Glutamatergic neuron (in vitro differentiated cells): Measurements from ENCODE around the gene COMMD1. TPM values are rescaled to one million over a fixed set of nuclear protein-coding genes. Genes with fewer than 3 reads are reported as not detected.

Source experiments
- DNase-seq: peaks from one replicate; pipeline ENCODE4 v3.0.0; 2022
- H3K27ac Mint-ChIP-seq: one replicate; pipeline ENCODE4 v1.8.0; 2020; ENCODE audit warnings: mild to moderate bottlenecking, mixed read lengths, inconsistent platforms; ENCODE audit not compliant: unreplicated experiment
- H3K27me3 Mint-ChIP-seq: one replicate; pipeline ENCODE4 v1.8.0; 2020; ENCODE audit warnings: mild to moderate bottlenecking, moderate library complexity, mixed read lengths, inconsistent platforms; ENCODE audit not compliant: unreplicated experiment
- H3K36me3 Mint-ChIP-seq: one replicate; pipeline ENCODE4 v1.8.0; 2020; ENCODE audit warnings: mild to moderate bottlenecking, mixed read lengths, inconsistent platforms; ENCODE audit not compliant: unreplicated experiment
- H3K4me1 Mint-ChIP-seq: one replicate; pipeline ENCODE4 v1.8.0; 2020; ENCODE audit warnings: mild to moderate bottlenecking, low read depth, mixed read lengths, inconsistent platforms; ENCODE audit not compliant: unreplicated experiment
- H3K4me3 Mint-ChIP-seq: one replicate; pipeline ENCODE4 v1.8.0; 2020; ENCODE audit warnings: mild to moderate bottlenecking, mixed read lengths, inconsistent platforms; ENCODE audit not compliant: unreplicated experiment
- H3K9me3 Mint-ChIP-seq: one replicate; pipeline ENCODE4 v1.8.0; 2020; ENCODE audit warnings: mild to moderate bottlenecking, moderate library complexity, mixed read lengths, inconsistent platforms; ENCODE audit not compliant: unreplicated experiment
- total RNA-seq: library from RNA; stranded (reverse); fragmentation: NEBNext Ultra II Directional; extraction: Animal tissue kit (Norgen Biotek cat#: 25700); gene quantifications from one replicate; pipeline ENCODE4 v1.2.1, GENCODE V29; 2021; ENCODE audit not compliant: unreplicated experiment
- TF ChIP-seq, protein P1 (sequence below): fragments of 200-600 bp; sonication (generic); IDR thresholded peaks from one replicate; pipeline ENCODE4 v1.5.0; 2021; ENCODE audit not compliant: partially characterized antibody, unreplicated experiment

The COMMD1 gene
- total RNA-seq, 1 donor from 2014 or later = 48.2 TPM

- Mint-ChIP-seq H3K27me3 (no peaks in the 10 kb centered on the region), H3K27ac (no peak overlapping the region), H3K9me3 (no peaks in the 10 kb centered on the region), H3K4me3 (no peak overlapping the region), H3K4me1 (no peaks in the 10 kb centered on the region), H3K36me3 (no peaks in the 10 kb centered on the region)
- TF ChIP-seq, protein P1, sequence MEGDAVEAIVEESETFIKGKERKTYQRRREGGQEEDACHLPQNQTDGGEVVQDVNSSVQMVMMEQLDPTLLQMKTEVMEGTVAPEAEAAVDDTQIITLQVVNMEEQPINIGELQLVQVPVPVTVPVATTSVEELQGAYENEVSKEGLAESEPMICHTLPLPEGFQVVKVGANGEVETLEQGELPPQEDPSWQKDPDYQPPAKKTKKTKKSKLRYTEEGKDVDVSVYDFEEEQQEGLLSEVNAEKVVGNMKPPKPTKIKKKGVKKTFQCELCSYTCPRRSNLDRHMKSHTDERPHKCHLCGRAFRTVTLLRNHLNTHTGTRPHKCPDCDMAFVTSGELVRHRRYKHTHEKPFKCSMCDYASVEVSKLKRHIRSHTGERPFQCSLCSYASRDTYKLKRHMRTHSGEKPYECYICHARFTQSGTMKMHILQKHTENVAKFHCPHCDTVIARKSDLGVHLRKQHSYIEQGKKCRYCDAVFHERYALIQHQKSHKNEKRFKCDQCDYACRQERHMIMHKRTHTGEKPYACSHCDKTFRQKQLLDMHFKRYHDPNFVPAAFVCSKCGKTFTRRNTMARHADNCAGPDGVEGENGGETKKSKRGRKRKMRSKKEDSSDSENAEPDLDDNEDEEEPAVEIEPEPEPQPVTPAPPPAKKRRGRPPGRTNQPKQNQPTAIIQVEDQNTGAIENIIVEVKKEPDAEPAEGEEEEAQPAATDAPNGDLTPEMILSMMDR = no peak
- DNase-seq = no peak
Observed at GRCh38 chr2:61967262-61967661, 61.8 kb downstream of the COMMD1 start.

DNA sequence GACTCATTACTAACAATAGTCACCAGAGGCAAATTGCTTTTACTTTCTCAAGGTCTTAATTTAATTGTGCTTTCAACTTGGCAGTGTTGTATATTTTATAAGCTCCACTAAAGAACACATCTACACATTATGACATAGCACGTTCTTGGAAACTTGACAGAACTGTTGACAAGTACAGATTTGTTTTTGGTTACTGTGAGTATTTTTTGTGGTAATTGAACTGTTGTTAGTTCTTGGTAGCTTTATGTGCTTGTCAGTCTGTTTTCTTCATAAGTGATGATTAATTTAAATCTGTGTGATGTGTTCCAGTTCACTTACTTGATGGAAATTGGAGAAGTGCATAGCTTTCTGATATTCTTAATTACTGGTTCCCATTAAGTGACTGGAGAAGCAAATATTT is 63.9 kb downstream of the COMMD1 start:
- H3K27ac Mint-ChIP-seq = no peak overlapping the region
- no peak for DNase-seq
- no peaks in the 10 kb centered on the region for H3K27me3 Mint-ChIP-seq
- no peaks in the 10 kb centered on the region for H3K36me3 Mint-ChIP-seq
- TF ChIP-seq, protein P1 = no peak
- H3K4me1 Mint-ChIP-seq = no peaks in the 10 kb centered on the region
- no peaks in the 10 kb centered on the region for H3K9me3 Mint-ChIP-seq
- H3K4me3 Mint-ChIP-seq = no peak overlapping the region

- H3K4me1 Mint-ChIP-seq = no peaks in the 10 kb centered on the region
- no peak overlapping the region for H3K4me3 Mint-ChIP-seq
- no peaks in the 10 kb centered on the region for H3K9me3 Mint-ChIP-seq
- H3K27me3 Mint-ChIP-seq = no peaks in the 10 kb centered on the region
- TF ChIP-seq, protein P1 = no peak
- DNase-seq = no peak
- no peaks in the 10 kb centered on the region for H3K36me3 Mint-ChIP-seq
- no peak overlapping the region for H3K27ac Mint-ChIP-seq
Observed at GRCh38 chr2:61970807-61971556, 65.5 kb downstream of the COMMD1 start.

- TF ChIP-seq, protein P1 = no peak
- Mint-ChIP-seq H3K4me1 (no peaks in the 10 kb centered on the region), H3K36me3 (peaks cover 6% of the 10 kb centered on the region), H3K9me3 (no peaks in the 10 kb centered on the region), H3K4me3 (no peak overlapping the region), H3K27ac (no peak overlapping the region), H3K27me3 (no peaks in the 10 kb centered on the region)
- no peak for DNase-seq
Observed at GRCh38 chr2:61978522-61978921, 73.0 kb downstream of the COMMD1 start.

DNA sequence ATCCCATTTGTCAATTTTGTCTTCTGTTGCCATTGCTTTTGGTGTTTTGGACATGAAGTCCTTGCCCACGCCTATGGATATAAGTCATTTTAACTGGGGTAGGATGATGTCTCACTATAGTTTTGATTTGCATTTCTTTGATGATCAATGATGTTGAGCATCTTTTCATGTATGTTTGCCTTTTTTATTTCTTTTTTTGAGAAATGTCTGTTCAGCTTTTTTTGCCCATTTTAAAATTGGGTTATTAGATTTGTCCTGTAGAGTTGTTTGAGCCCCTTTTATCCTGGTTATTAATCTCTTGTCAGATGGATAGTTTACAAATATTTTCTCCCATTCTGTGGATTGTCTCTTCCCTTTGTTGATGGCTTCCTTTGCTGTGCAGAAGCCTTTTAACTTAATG is 75.3 kb downstream of the COMMD1 start:
- TF ChIP-seq, protein P1 = no peak

More for the DNA sequence above, 75.3 kb downstream of the COMMD1 start:
- Mint-ChIP-seq H3K4me1 (no peaks in the 10 kb centered on the region), H3K4me3 (no peak overlapping the region), H3K36me3 (peaks cover 6% of the 10 kb centered on the region), H3K27me3 (no peaks in the 10 kb centered on the region), H3K27ac (no peak overlapping the region), H3K9me3 (no peaks in the 10 kb centered on the region)
- no peak for DNase-seq
